Heart right ventricle (tissue), 16 donors: Measurements from ENCODE around the gene GAD1. TPM values are rescaled to one million over a fixed set of nuclear protein-coding genes. Genes with fewer than 3 reads are reported as not detected.

Experiments
- ATAC-seq, 8 donors: fragments of 200-7000 bp; cut with Tn5 transposase; one replicate each; pipeline ENCODE4 v1.9.1; 2020; ENCODE audit warnings: mild to moderate bottlenecking in 8 of 8, moderate library complexity in 8 of 8, moderate number of reproducible peaks in 1 of 8
- DNase-seq, 2 donors: peaks; one replicate each; pipeline ENCODE4 v3.0.0-alpha.2; 2020
- H3K27ac ChIP-seq, 10 donors: fragments of 200-600 bp; sonication (generic) in 2 of 10; one replicate each; pipeline versions ENCODE4 v1.5.0 to v1.8.0; 2020 to 2022; ENCODE audit warnings: mild to moderate bottlenecking in 3 of 10
- H3K27me3 ChIP-seq, 7 donors: fragments of 200-600 bp; one replicate each; pipeline ENCODE4 v1.8.0; 2021 to 2022; ENCODE audit warnings: mild to moderate bottlenecking in 2 of 7
- H3K36me3 ChIP-seq, 9 donors: fragments of 200-600 bp; sonication (generic) in 1 of 9; one replicate each; pipeline versions ENCODE4 v1.5.0 to v1.8.0; 2020 to 2022; ENCODE audit warnings: mild to moderate bottlenecking in 2 of 9
- H3K4me1 ChIP-seq, 9 donors: fragments of 200-600 bp; sonication (generic) in 1 of 9; one replicate each; pipeline versions ENCODE4 v1.5.0 to v1.8.0; 2020 to 2022; ENCODE audit warnings: mild to moderate bottlenecking in 4 of 9
- H3K4me3 ChIP-seq, 10 donors: fragments of 200-600 bp; sonication (generic) in 2 of 10; one replicate each; pipeline versions ENCODE4 v1.5.0 to v1.8.0; 2020 to 2022; ENCODE audit warnings: mild to moderate bottlenecking in 7 of 10, moderate library complexity in 2 of 10
- H3K9me3 ChIP-seq, 11 donors: fragments of 200-600 bp in 10 of 11; sonication (generic) in 2 of 11; one replicate each; pipeline versions ENCODE4 v1.5.0 to v1.8.0; 2013 to 2022; ENCODE audit warnings: mild to moderate bottlenecking in 2 of 11, control low read depth in 1 of 11, moderate library complexity in 1 of 11
- CTCF ChIP-seq, 9 donors: fragments of 200-600 bp; sonication (generic) in 2 of 9; IDR thresholded peaks; one replicate each; pipeline versions ENCODE4 v1.5.0 to v1.8.0; 2021 to 2022; ENCODE audit warnings: antibody characterized with exemption in 9 of 9, mild to moderate bottlenecking in 5 of 9, moderate library complexity in 1 of 9
- WGBS, 2 donors: extraction: QIAGEN DNeasy Blood & Tissue Kit; methylation state at CpG; one replicate each; pipeline ENCODE4 v1.1.7; 2013; ENCODE audit warnings: inconsistent platforms in 1 of 2; 5-methylcytosine and 5-hydroxymethylcytosine counted together
- intact Hi-C, 10 donors: fragments of 100-400 bp; cut with DNase I; formaldehyde crosslinking; loops; one replicate each; pipeline versions ENCODE4 v1.11.1 to v1.14.2; 2022
- polyA plus RNA-seq, 2 donors: library from polyadenylated mRNA; stranded (reverse); fragments of 200-250 nt; gene quantifications; one replicate each; pipeline ENCODE4 v1.2.3, GENCODE V29; 2013
- total RNA-seq, 10 donors: library from RNA; stranded (reverse); fragmentation: NEBNext Ultra II Directional in 3 of 10; extraction: Animal tissue kit (Norgen Biotek cat#: 25700) in 3 of 10; gene quantifications; one replicate each; pipeline versions ENCODE4 v1.2.1 to v1.2.4, GENCODE V29; 2021 to 2023
- donor health status: Arrhythmogenic right ventricular cardiomyopathy.
- donor health status: ischemic (EF 13 %, LVEDD 7.1; RV severe dilation, severe dysfunction).
- donor health status: healthy with polysubstance abuse.
- donor health status: DM: no; HTN: yes; CAD: no.
- donor health status: DM: no; HTN: no; CAD: no.
- donor health status: ischemic (EF 25% LVEDD 6.9; RV normal size, moderate dysfunction).
- donor health status: ischemic (EF 25% LVEDD 5.7; RV mildly dilated, moderate dysfunction).
- donor health status: healthy.
- donor health status: DM: yes; HTN: yes; CAD: no.
- donor health status: Ischemic cardiomyopathy.
- donor health status: ischemic (EF 35%, LVEDD 5.7; RV mildly dilated, moderate dysfunction).
- donor health status: nonischemic (EF 11% LVEDD 7.7; RV severe dilation, severe dysfunction).
- donor health status: DM: yes; HTN: yes; CAD: no.
- donor health status: PGD.
- donor health status: ischemic (EF 29% LVEDD 5.4; RV normal size, mild dysfunction).
- donor health status: nonischemic (EF 23%, LVEDD 6.1; RV moderate dilation, normal function).

The GAD1 gene
- total and polyA plus RNA-seq, 12 donors, result 0.03 to 0.15 (median 0.13) TPM; not detected in 9

GRCh38 chr2:170887496-170887895 lies 70.8 kb downstream of the GAD1 start:
- TF ChIP-seq CTCF (IDR thresholded peaks at IDR 0.05), result no peak
- no peak for DNase-seq
- no peak overlapping the region for H3K4me3 ChIP-seq
- peaks cover 0 to 10% (median 0%) of the 10 kb centered on the region in 7 donors for H3K27me3 ChIP-seq
- H3K9me3 ChIP-seq, result no peaks in the 10 kb centered on the region
- H3K4me1 ChIP-seq, result no peaks in the 10 kb centered on the region
- H3K27ac ChIP-seq, result no peak overlapping the region
- H3K36me3 ChIP-seq, result no peaks in the 10 kb centered on the region
- intact Hi-C loops, result no loop called here
- ATAC-seq, result no peak

- 77 to 84% methylated on average over 3 of the region's 3 CpGs for WGBS, 2 donors
- DNase-seq, result no peak
- no peak overlapping the region for H3K27ac ChIP-seq
- no peak for TF ChIP-seq CTCF (IDR thresholded peaks at IDR 0.05)
- no peaks in the 10 kb centered on the region for H3K36me3 ChIP-seq
- H3K27me3 ChIP-seq, result peaks cover 0 to 10% (median 0%) of the 10 kb centered on the region in 7 donors
- no peaks in the 10 kb centered on the region for H3K9me3 ChIP-seq
- no peak for ATAC-seq
- intact Hi-C loops, result no loop called here
- H3K4me1 ChIP-seq, result no peaks in the 10 kb centered on the region
- no peak overlapping the region for H3K4me3 ChIP-seq
These were observed 71.2 kb downstream of the GAD1 start for GRCh38 chr2:170887896-170888295.

GRCh38 chr2:170891893-170892292 lies 75.2 kb downstream of the GAD1 start:
- Histone ChIP-seq H3K27me3 (no peaks in the 10 kb centered on the region), H3K4me1 (peaks cover 0 to 3% (median 0%) of the 10 kb centered on the region in 9 donors)

GRCh38 chr2:170892391-170892951 lies 75.8 kb downstream of the GAD1 start:
- no peak overlapping the region for H3K4me3 ChIP-seq
- H3K9me3 ChIP-seq, result no peaks in the 10 kb centered on the region
- WGBS, 2 donors, result 89% methylated on average over 9 of the region's 9 CpGs
- DNase-seq (no peak), ATAC-seq (no peak)
- H3K36me3 ChIP-seq, result no peaks in the 10 kb centered on the region
- H3K27me3 ChIP-seq, result no peaks in the 10 kb centered on the region
- H3K4me1 ChIP-seq, result peaks cover 0 to 3% (median 0%) of the 10 kb centered on the region in 9 donors
- TF ChIP-seq CTCF (IDR thresholded peaks at IDR 0.05), result no peak
- H3K27ac ChIP-seq, result no peak overlapping the region
- intact Hi-C loops, result no loop called here

More at GRCh38 chr2:170891893-170892292, 75.2 kb downstream of the GAD1 start:
- intact Hi-C loops, result no loop called here
- WGBS, 2 donors, result 87 to 91% methylated on average over 4 of the region's 4 CpGs
- H3K36me3 ChIP-seq, result no peaks in the 10 kb centered on the region
- TF ChIP-seq CTCF (IDR thresholded peaks at IDR 0.05), result no peak
- DNase-seq (no peak), ATAC-seq (no peak)
- H3K9me3 ChIP-seq, result no peaks in the 10 kb centered on the region
- no peak overlapping the region for H3K27ac ChIP-seq
- no peak overlapping the region for H3K4me3 ChIP-seq
